ENCODE results near the gene EFCAB6. TPM values are rescaled to one million over a fixed set of nuclear protein-coding genes. Genes with fewer than 3 reads are reported as not detected.

EFCAB6 gene
- total RNA-seq, 1 experiment from 2014 or later, result 0.52 TPM

GRCh38 chr22:43796567-43796966 is 15.5 kb downstream of the EFCAB6 start:
- DNase-seq (ENCODE audit: low read depth, low spot score) (peak; percentile 6), ATAC-seq (peak; percentile 50)
- no peaks in the 10 kb centered on the region for H3K4me1 ChIP-seq (ENCODE audit: control insufficient read depth in 1 of 2, insufficient read depth in 2 of 2, low read length in 2 of 2)
- no peaks in the 10 kb centered on the region for H3K36me3 ChIP-seq (ENCODE audit: control insufficient read depth in 1 of 2, insufficient read depth in 2 of 2, low read length in 2 of 2)
- BruUV-seq (replicated peaks), result no TSS peak
- peaks cover 45% of the 10 kb centered on the region for H3K27me3 ChIP-seq (ENCODE audit: insufficient read depth, low read length)
- H3K9me2 ChIP-seq (ENCODE audit: insufficient read depth), result no peaks in the 10 kb centered on the region
- no peak overlapping the region for H3K27ac ChIP-seq (ENCODE audit: low read depth, low read length)
- TF ChIP-seq TCF7L2 (IDR thresholded peaks at IDR 0.05; ENCODE audit: borderline replicate concordance, extremely low read depth, insufficient read depth, insufficient read length) (no peak), RAD21 (IDR thresholded peaks at IDR 0.05; ENCODE audit: low read depth) (peak; percentile 54), FOSL1 (IDR thresholded peaks at IDR 0.05; ENCODE audit: low read depth) (no peak), SIN3A (IDR thresholded peaks at IDR 0.05; ENCODE audit: low read depth) (no peak)
- TF ChIP-seq, protein P1, sequence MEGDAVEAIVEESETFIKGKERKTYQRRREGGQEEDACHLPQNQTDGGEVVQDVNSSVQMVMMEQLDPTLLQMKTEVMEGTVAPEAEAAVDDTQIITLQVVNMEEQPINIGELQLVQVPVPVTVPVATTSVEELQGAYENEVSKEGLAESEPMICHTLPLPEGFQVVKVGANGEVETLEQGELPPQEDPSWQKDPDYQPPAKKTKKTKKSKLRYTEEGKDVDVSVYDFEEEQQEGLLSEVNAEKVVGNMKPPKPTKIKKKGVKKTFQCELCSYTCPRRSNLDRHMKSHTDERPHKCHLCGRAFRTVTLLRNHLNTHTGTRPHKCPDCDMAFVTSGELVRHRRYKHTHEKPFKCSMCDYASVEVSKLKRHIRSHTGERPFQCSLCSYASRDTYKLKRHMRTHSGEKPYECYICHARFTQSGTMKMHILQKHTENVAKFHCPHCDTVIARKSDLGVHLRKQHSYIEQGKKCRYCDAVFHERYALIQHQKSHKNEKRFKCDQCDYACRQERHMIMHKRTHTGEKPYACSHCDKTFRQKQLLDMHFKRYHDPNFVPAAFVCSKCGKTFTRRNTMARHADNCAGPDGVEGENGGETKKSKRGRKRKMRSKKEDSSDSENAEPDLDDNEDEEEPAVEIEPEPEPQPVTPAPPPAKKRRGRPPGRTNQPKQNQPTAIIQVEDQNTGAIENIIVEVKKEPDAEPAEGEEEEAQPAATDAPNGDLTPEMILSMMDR (IDR thresholded peaks at IDR 0.05 in 2 of 3, conservative IDR thresholded peaks at IDR 0.05 in 1 of 3; ENCODE audit: borderline replicate concordance in 1 of 3, insufficient read depth in 1 of 3, low read depth in 2 of 3, low read length in 2 of 3), result peak; percentile 13 to 50 (median 46); a peak in 5 of 6 replicates
- ChIA-PET CTCF (interaction anchor here (1.0 to 1.1 kb wide), 2 partner anchors 9 to 407 kb away, joined by 3 to 4 read pairs; no protein-coding TSS in a partner anchor), RAD21 (ENCODE audit: low non-redundant PET in 1 of 2, low total read pairs in 2 of 2, uncharacterized antibody in 2 of 2, unreplicated experiment in 2 of 2) (no interaction called here), POLR2A (no interaction called here)
- no peak overlapping the region for H2AFZ ChIP-seq (ENCODE audit: low read depth, low read length, poor library complexity, severe bottlenecking)
- no peaks in the 10 kb centered on the region for H3K79me2 ChIP-seq (ENCODE audit: insufficient read depth, low read length)
- intact Hi-C loops (cut with micrococcal nuclease), result no loop called here
- H3K4me3 ChIP-seq (replicated peaks in 1 of 2; ENCODE audit: low read depth in 1 of 2, low read length in 2 of 2), result no peak overlapping the region
- no peaks in the 10 kb centered on the region for H3K9me3 ChIP-seq (ENCODE audit: control insufficient read depth in 1 of 2, insufficient read depth in 1 of 2, low read depth in 1 of 2, low read length in 2 of 2)
- H3K9ac ChIP-seq (ENCODE audit: low read length), result no peak overlapping the region
- no peak overlapping the region for H3K4me2 ChIP-seq (ENCODE audit: low read length)
- no peaks in the 10 kb centered on the region for H4K20me1 ChIP-seq (ENCODE audit: insufficient read depth)

DNA sequence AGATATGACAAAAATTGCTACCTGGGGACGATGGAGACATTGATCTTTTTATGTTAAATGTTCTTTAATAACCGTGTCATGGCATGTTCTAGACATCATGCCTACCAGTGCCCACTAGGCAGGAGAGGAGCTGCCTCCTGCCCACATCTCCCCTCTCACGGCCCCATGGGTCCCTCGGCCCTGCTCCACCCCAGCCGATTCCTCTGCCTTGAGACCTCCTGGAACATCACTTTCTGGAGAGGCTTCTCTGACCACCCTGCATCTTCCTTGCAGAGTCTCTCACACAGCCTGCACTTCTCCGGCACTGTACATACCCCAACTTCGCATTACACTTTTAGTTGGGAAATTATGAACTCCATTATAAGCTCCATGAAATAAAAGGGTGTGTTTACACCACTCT is 16.8 kb downstream of the EFCAB6 start:
- H3K9me3 ChIP-seq (ENCODE audit: control insufficient read depth in 1 of 2, insufficient read depth in 1 of 2, low read depth in 1 of 2, low read length in 2 of 2), result no peaks in the 10 kb centered on the region
- no TSS peak for BruUV-seq (replicated peaks)
- no peak for TF ChIP-seq EZH2phosphoT487 (IDR thresholded peaks at IDR 0.05; ENCODE audit: borderline replicate concordance)
- TF ChIP-seq, protein P2, sequence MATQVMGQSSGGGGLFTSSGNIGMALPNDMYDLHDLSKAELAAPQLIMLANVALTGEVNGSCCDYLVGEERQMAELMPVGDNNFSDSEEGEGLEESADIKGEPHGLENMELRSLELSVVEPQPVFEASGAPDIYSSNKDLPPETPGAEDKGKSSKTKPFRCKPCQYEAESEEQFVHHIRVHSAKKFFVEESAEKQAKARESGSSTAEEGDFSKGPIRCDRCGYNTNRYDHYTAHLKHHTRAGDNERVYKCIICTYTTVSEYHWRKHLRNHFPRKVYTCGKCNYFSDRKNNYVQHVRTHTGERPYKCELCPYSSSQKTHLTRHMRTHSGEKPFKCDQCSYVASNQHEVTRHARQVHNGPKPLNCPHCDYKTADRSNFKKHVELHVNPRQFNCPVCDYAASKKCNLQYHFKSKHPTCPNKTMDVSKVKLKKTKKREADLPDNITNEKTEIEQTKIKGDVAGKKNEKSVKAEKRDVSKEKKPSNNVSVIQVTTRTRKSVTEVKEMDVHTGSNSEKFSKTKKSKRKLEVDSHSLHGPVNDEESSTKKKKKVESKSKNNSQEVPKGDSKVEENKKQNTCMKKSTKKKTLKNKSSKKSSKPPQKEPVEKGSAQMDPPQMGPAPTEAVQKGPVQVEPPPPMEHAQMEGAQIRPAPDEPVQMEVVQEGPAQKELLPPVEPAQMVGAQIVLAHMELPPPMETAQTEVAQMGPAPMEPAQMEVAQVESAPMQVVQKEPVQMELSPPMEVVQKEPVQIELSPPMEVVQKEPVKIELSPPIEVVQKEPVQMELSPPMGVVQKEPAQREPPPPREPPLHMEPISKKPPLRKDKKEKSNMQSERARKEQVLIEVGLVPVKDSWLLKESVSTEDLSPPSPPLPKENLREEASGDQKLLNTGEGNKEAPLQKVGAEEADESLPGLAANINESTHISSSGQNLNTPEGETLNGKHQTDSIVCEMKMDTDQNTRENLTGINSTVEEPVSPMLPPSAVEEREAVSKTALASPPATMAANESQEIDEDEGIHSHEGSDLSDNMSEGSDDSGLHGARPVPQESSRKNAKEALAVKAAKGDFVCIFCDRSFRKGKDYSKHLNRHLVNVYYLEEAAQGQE (IDR thresholded peaks at IDR 0.05; ENCODE audit: low read depth), result no peak
- no peak for TF ChIP-seq ZFX (IDR thresholded peaks at IDR 0.05)
- peaks cover 45% of the 10 kb centered on the region for H3K27me3 ChIP-seq (ENCODE audit: insufficient read depth, low read length)
- H3K79me2 ChIP-seq (ENCODE audit: insufficient read depth, low read length), result no peaks in the 10 kb centered on the region
- ATAC-seq (no peak), DNase-seq (ENCODE audit: low read depth, low spot score) (no peak)
- no peaks in the 10 kb centered on the region for H3K4me1 ChIP-seq (ENCODE audit: control insufficient read depth in 1 of 2, insufficient read depth in 2 of 2, low read length in 2 of 2)
- no peak overlapping the region for H3K9ac ChIP-seq (ENCODE audit: low read length)
- no peak overlapping the region for H3K4me3 ChIP-seq (replicated peaks in 1 of 2; ENCODE audit: low read depth in 1 of 2, low read length in 2 of 2)
- no peaks in the 10 kb centered on the region for H3K36me3 ChIP-seq (ENCODE audit: control insufficient read depth in 1 of 2, insufficient read depth in 2 of 2, low read length in 2 of 2)
- H3K27ac ChIP-seq (ENCODE audit: low read depth, low read length), result no peak overlapping the region
- H2AFZ ChIP-seq (ENCODE audit: low read depth, low read length, poor library complexity, severe bottlenecking), result no peak overlapping the region
- POLR2A ChIA-PET, result no interaction called here
- no peak overlapping the region for H3K4me2 ChIP-seq (ENCODE audit: low read length)
- RAD21 ChIA-PET (ENCODE audit: low non-redundant PET in 1 of 2, low total read pairs in 2 of 2, uncharacterized antibody in 2 of 2, unreplicated experiment in 2 of 2), result no interaction called here
- intact Hi-C loops (cut with micrococcal nuclease), result no loop called here
- H4K20me1 ChIP-seq (ENCODE audit: insufficient read depth), result no peaks in the 10 kb centered on the region
- H3K9me2 ChIP-seq (ENCODE audit: insufficient read depth), result no peaks in the 10 kb centered on the region
- CTCF ChIA-PET, result no interaction called here
